PC-3 (cell line): ENCODE data around the gene ADAP2. TPM values are rescaled to one million over a fixed set of nuclear protein-coding genes. Genes with fewer than 3 reads are reported as not detected.
"Not testable (repeated sequence)": the region's sequence is repeated elsewhere in the genome, so short reads cannot be mapped to it uniquely, and the experiment has no call there.

Experiments
- ATAC-seq: fragments of 200-7000 bp; cut with Tn5 transposase; 2 replicates; pipeline ENCODE4 v1.9.1; 2020; ENCODE audit warnings: mild to moderate bottlenecking, moderate library complexity
- BruUV-seq: library from RNA; stranded (reverse); fragments of 400-500 nt; replicated peaks from 2 replicates; lab custom pipeline; 2021; lab: Mats Ljungman, UMichigan
- CTCF ChIA-PET: fragments of 300-600 bp; sonication (Branson Sonifier 250); formaldehyde crosslinking; loops from one replicate; lab custom pipeline; 2022; ENCODE audit warnings: antibody characterized with exemption; lab: Charles Lee
- POLR2A ChIA-PET: fragments of 300-600 bp; sonication (Branson Sonifier 250); formaldehyde crosslinking; loops from one replicate; lab custom pipeline; 2022; ENCODE audit warnings: antibody characterized with exemption; ENCODE audit not compliant: unreplicated experiment; lab: Charles Lee
- DNase-seq: peaks from one replicate; pipeline ENCODE4 v3.0.0-alpha.2; 2015
- H2AFZ ChIP-seq: fragments of 300-600 bp; sonication (generic); 2 replicates; pipeline ENCODE4 v1.6.0; 2016; ENCODE audit warnings: antibody characterized with exemption, low read length
- H3F3A ChIP-seq: fragments of 300-600 bp; sonication (generic); one replicate; pipeline ENCODE4 v1.6.0; 2017; ENCODE audit warnings: antibody characterized with exemption, low read length, control low read depth, mild to moderate bottlenecking; ENCODE audit not compliant: unreplicated experiment
- H3K27ac ChIP-seq: fragments of 300-600 bp; sonication (generic); 2 replicates; pipeline ENCODE4 v1.5.1; 2016; ENCODE audit warnings: mild to moderate bottlenecking, low read length
- H3K27me3 ChIP-seq: fragments of 300-600 bp; sonication (generic); 2 replicates; pipeline ENCODE4 v1.6.1; 2016; ENCODE audit warnings: low read length, mixed read lengths
- H3K36me3 ChIP-seq: fragments of 300-600 bp; sonication (generic); 2 replicates; pipeline ENCODE4 v1.6.1; 2016; ENCODE audit warnings: low read depth, mixed run types, low read length, mixed read lengths
- H3K4me1 ChIP-seq: fragments of 300-600 bp; sonication (generic); 2 replicates; pipeline ENCODE4 v1.5.1; 2016; ENCODE audit warnings: low read length; ENCODE audit not compliant: insufficient read depth
- H3K4me2 ChIP-seq: fragments of 300-600 bp; sonication (generic); 2 replicates; pipeline ENCODE4 v1.6.0; 2016; ENCODE audit warnings: low read length
- H3K4me3 ChIP-seq: fragments of 300-600 bp; sonication (generic); 2 replicates; pipeline ENCODE4 v1.5.1; 2016; ENCODE audit warnings: mild to moderate bottlenecking, low read length, mixed read lengths
- H3K79me2 ChIP-seq: fragments of 300-600 bp; sonication (generic); 2 replicates; pipeline ENCODE4 v1.6.1; 2017; ENCODE audit warnings: low read length, mixed read lengths
- H3K9ac ChIP-seq: fragments of 300-600 bp; sonication (generic); 2 replicates; pipeline ENCODE4 v1.6.0; 2016; ENCODE audit warnings: mild to moderate bottlenecking, low read length
- H3K9me2 ChIP-seq: fragments of 300-600 bp; sonication (generic); replicated peaks from 2 replicates; pipeline ENCODE4 v1.6.1; 2016; ENCODE audit warnings: mixed run types, low read length, mixed read lengths
- H3K9me3 ChIP-seq: fragments of 300-600 bp; sonication (generic); 2 replicates; pipeline ENCODE4 v1.6.1; 2016; ENCODE audit warnings: low read length, mixed read lengths
- H4K20me1 ChIP-seq: fragments of 300-600 bp; sonication (generic); 2 replicates; pipeline ENCODE4 v1.6.1; 2016; ENCODE audit warnings: low read length, mixed read lengths
- EZH2 ChIP-seq: fragments of 300-600 bp; sonication (generic); IDR thresholded peaks from one replicate; pipeline ENCODE4 v1.6.1; 2017; ENCODE audit warnings: antibody characterized with exemption, mild to moderate bottlenecking, low read length; ENCODE audit not compliant: unreplicated experiment
- EZH2phosphoT487 ChIP-seq: fragments of 300-600 bp; sonication (generic); IDR thresholded peaks from 2 replicates; pipeline ENCODE4 v1.6.1; 2018; ENCODE audit warnings: mild to moderate bottlenecking, antibody characterized with exemption, low read length, borderline replicate concordance
- intact Hi-C: fragments of 100-400 bp; cut with micrococcal nuclease; formaldehyde crosslinking; loops from 2 replicates; pipeline ENCODE4 v1.9.0; 2023
- total RNA-seq: library from RNA; depleted of rRNA; stranded (reverse); fragments of >200 nt; gene quantifications from 2 replicates; pipeline ENCODE4 v1.2.3, GENCODE V29; 2014
- TF ChIP-seq, protein P1 (sequence below): fragments of 300-600 bp; sonication (generic); conservative IDR thresholded peaks from 2 replicates; pipeline ENCODE4 v1.5.1; 2017; ENCODE audit warnings: antibody characterized with exemption, low read depth, mild to moderate bottlenecking, low read length

Gene ADAP2
- total RNA-seq, 1 experiment from 2014 or later, result 2.5 TPM

- no peaks in the 10 kb centered on the region for H3K27me3 ChIP-seq
- H3K9ac ChIP-seq, result no peak overlapping the region
- no peak for DNase-seq
- H3F3A ChIP-seq, result no peaks in the 10 kb centered on the region
- POLR2A ChIA-PET, result no interaction called here
- no TSS peak for BruUV-seq
- H4K20me1 ChIP-seq, result no peaks in the 10 kb centered on the region
- CTCF ChIA-PET, result no interaction called here
- no peak overlapping the region for H3K27ac ChIP-seq
- no peaks in the 10 kb centered on the region for H3K9me3 ChIP-seq
- no peaks in the 10 kb centered on the region for H3K36me3 ChIP-seq
- intact Hi-C loops, result no loop called here
- H2AFZ ChIP-seq, result no peak overlapping the region
- no peak overlapping the region for H3K4me3 ChIP-seq
- TF ChIP-seq EZH2, result no peak
- TF ChIP-seq EZH2phosphoT487, result no peak
- TF ChIP-seq, protein P1, sequence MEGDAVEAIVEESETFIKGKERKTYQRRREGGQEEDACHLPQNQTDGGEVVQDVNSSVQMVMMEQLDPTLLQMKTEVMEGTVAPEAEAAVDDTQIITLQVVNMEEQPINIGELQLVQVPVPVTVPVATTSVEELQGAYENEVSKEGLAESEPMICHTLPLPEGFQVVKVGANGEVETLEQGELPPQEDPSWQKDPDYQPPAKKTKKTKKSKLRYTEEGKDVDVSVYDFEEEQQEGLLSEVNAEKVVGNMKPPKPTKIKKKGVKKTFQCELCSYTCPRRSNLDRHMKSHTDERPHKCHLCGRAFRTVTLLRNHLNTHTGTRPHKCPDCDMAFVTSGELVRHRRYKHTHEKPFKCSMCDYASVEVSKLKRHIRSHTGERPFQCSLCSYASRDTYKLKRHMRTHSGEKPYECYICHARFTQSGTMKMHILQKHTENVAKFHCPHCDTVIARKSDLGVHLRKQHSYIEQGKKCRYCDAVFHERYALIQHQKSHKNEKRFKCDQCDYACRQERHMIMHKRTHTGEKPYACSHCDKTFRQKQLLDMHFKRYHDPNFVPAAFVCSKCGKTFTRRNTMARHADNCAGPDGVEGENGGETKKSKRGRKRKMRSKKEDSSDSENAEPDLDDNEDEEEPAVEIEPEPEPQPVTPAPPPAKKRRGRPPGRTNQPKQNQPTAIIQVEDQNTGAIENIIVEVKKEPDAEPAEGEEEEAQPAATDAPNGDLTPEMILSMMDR, result no peak
- H3K4me1 ChIP-seq, result no peaks in the 10 kb centered on the region
- ATAC-seq, result no peak
- H3K79me2 ChIP-seq, result no peaks in the 10 kb centered on the region
- no peak overlapping the region for H3K4me2 ChIP-seq
- no peaks in the 10 kb centered on the region for H3K9me2 ChIP-seq
These were observed 36.4 kb downstream of the ADAP2 start for GRCh38 chr17:30958187-30958586.

DNA sequence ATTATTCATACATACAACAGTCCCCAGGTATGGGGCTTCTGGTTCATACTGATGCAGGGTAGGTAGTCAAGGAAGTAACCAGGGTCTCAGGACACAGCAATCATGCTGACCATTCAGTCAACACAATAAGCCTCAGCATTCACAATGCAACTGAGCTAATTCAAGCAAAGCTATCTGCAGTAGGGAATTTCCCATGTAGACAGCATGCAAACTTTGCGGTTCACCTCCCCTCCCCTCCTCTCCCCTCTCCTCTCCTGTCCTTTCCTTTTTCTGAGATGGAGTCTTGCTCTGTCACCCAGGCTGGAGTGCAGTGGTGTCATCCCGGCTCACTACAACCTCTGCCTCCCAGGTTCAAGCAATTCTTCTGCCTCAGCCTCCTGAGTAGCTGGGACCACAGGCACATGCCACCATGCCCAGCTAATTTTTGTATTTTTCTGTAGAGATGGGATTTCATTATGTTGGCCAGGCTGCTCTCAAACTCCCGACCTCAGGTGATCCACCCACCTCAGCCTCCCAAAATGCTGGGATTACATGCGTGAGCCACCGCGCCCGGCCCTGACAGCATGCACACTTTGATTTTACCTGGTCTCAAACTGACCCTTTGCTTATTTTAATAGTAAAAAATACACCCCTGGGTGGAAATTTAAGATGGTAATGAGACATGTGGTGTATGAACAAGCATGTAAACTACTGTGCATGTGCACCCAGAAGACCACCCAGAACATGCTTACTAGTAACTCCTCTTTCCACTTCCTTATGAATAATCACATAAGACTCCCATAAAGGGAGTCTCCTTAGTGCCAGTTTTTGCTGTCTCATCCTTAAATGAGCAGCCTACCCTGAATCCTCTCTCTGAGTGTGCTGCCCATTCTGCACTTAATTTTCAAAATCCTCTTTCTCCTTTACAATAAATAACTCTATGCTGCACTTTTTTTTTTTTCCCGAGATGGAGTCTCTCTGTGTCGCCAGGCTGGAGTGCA is 39.8 kb downstream of the ADAP2 start:
- no peak overlapping the region for H3K4me3 ChIP-seq
- no peak overlapping the region for H3K27ac ChIP-seq
- no peak overlapping the region for H3K4me2 ChIP-seq
- intact Hi-C loops, result no loop called here
- ATAC-seq (no peak), DNase-seq (no peak)
- no peaks in the 10 kb centered on the region for H3K79me2 ChIP-seq
- H3K27me3 ChIP-seq, result no peaks in the 10 kb centered on the region
- no TSS peak for BruUV-seq
- no peaks in the 10 kb centered on the region for H3K4me1 ChIP-seq
- H4K20me1 ChIP-seq, result no peaks in the 10 kb centered on the region
- no peaks in the 10 kb centered on the region for H3K9me3 ChIP-seq
- CTCF ChIA-PET, result no interaction called here
- H3K9me2 ChIP-seq, result no peaks in the 10 kb centered on the region
- no peaks in the 10 kb centered on the region for H3K36me3 ChIP-seq
- POLR2A ChIA-PET, result no interaction called here
- no peaks in the 10 kb centered on the region for H3F3A ChIP-seq
- no peak overlapping the region for H2AFZ ChIP-seq
- TF ChIP-seq EZH2 (no peak), EZH2phosphoT487 (no peak)
- TF ChIP-seq, protein P1, result no peak
- no peak overlapping the region for H3K9ac ChIP-seq

DNA sequence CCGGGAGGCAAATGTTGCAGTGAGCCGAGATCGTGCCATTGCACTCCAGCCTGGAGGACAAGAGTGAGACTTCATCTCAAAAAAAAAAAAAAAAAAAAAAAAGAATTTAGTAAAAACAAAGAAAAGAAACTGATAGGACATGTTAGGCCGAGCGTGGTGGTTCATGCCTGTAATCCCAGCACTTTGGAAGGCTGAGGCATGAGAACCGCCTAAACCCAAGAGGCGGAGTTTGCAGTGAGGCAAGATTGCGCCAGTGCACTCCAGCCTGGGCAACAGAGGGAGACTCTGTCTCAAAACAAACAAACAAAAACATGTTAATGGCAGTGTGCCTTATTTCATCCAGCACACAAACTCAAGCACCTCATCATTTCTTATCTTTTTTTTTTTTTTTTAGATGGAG is 42.6 kb downstream of the ADAP2 start:
- H2AFZ ChIP-seq, H3K4me3 ChIP-seq, H3K9ac ChIP-seq, H3K4me1 ChIP-seq, BruUV-seq, DNase-seq, H3K27ac ChIP-seq, H3K9me3 ChIP-seq, H3F3A ChIP-seq, intact Hi-C loops, H4K20me1 ChIP-seq, H3K9me2 ChIP-seq, POLR2A ChIA-PET, H3K27me3 ChIP-seq, ATAC-seq, H3K4me2 ChIP-seq, H3K36me3 ChIP-seq, CTCF ChIA-PET, H3K79me2 ChIP-seq: not testable (repeated sequence)
